Trophoblast cell (in vitro differentiated cells and primary cell): Measurements from ENCODE around the gene CACNG7.

Experiments
- DNase-seq, 2 donors: peaks; one replicate each; pipeline ENCODE4 v3.0.0-alpha.2; 2016
- H2AFZ ChIP-seq: 2 replicates; pipeline ENCODE4 v1.6.1; 2013; ENCODE audit warnings: low read length, moderate library complexity, mild to moderate bottlenecking; ENCODE audit not compliant: insufficient read depth, poor library complexity
- H2AK5ac ChIP-seq: 2 replicates; pipeline ENCODE4 v1.6.1; 2013; ENCODE audit warnings: mild to moderate bottlenecking, low read length
- H2BK120ac ChIP-seq: 2 replicates; pipeline ENCODE4 v1.6.1; 2013; ENCODE audit warnings: low read length, mild to moderate bottlenecking, moderate library complexity; ENCODE audit not compliant: insufficient read depth, poor library complexity
- H2BK12ac ChIP-seq: 2 replicates; pipeline ENCODE4 v1.6.1; 2013; ENCODE audit warnings: mild to moderate bottlenecking, low read length, moderate library complexity
- H2BK5ac ChIP-seq: 2 replicates; pipeline ENCODE4 v1.6.1; 2013; ENCODE audit warnings: low read length, low read depth, moderate library complexity, mild to moderate bottlenecking; ENCODE audit not compliant: poor library complexity
- H3K14ac ChIP-seq: 2 replicates; pipeline ENCODE4 v1.6.1; 2013; ENCODE audit warnings: mild to moderate bottlenecking, low read length
- H3K18ac ChIP-seq: 2 replicates; pipeline ENCODE4 v1.6.1; 2013; ENCODE audit warnings: mild to moderate bottlenecking, low read length
- H3K23ac ChIP-seq: 2 replicates; pipeline ENCODE4 v1.6.1; 2013; ENCODE audit warnings: low read length
- H3K27ac ChIP-seq: 2 replicates; pipeline ENCODE4 v1.5.1; 2013; ENCODE audit warnings: low read depth, mild to moderate bottlenecking, inconsistent platforms, low read length, moderate library complexity
- H3K27me3 ChIP-seq: 2 replicates; pipeline ENCODE4 v1.6.1; 2013; ENCODE audit warnings: inconsistent platforms, mild to moderate bottlenecking, low read length, moderate library complexity; ENCODE audit not compliant: insufficient read depth
- H3K36me3 ChIP-seq, 2 experiments: 1 replicate in 1 of 2; 2 replicates in 1 of 2; pipeline ENCODE4 v1.6.1; 2013; ENCODE audit warnings: low read length in 2 of 2, mild to moderate bottlenecking in 2 of 2, moderate library complexity in 1 of 2; ENCODE audit not compliant: insufficient read depth in 2 of 2, control insufficient read depth in 1 of 2
- H3K4ac ChIP-seq: 2 replicates; pipeline ENCODE4 v1.6.1; 2013; ENCODE audit warnings: low read depth, mild to moderate bottlenecking, low read length, moderate library complexity
- H3K4me1 ChIP-seq, 2 experiments: 1 replicate in 1 of 2; 2 replicates in 1 of 2; pipeline ENCODE4 v1.6.1; 2013; ENCODE audit warnings: low read length in 2 of 2, mild to moderate bottlenecking in 2 of 2, moderate library complexity in 1 of 2; ENCODE audit not compliant: insufficient read depth in 2 of 2, control insufficient read depth in 1 of 2
- H3K4me2 ChIP-seq: 2 replicates; pipeline ENCODE4 v1.6.1; 2013; ENCODE audit warnings: inconsistent platforms, mild to moderate bottlenecking, low read length, moderate library complexity
- H3K4me3 ChIP-seq: 2 replicates; pipeline ENCODE4 v1.5.1; 2013; ENCODE audit warnings: mild to moderate bottlenecking, low read depth, low read length, inconsistent platforms
- H3K79me1 ChIP-seq: one replicate; pipeline ENCODE4 v1.6.1; 2013; ENCODE audit warnings: low read length
- H3K79me2 ChIP-seq: 2 replicates; pipeline ENCODE4 v1.6.1; 2013; ENCODE audit warnings: low read length, mild to moderate bottlenecking; ENCODE audit not compliant: control insufficient read depth, insufficient read depth, poor library complexity
- H3K9ac ChIP-seq: 2 replicates; pipeline ENCODE4 v1.6.1; 2013; ENCODE audit warnings: mild to moderate bottlenecking, low read length
- H3K9me3 ChIP-seq: 2 replicates; pipeline ENCODE4 v1.6.1; 2013; ENCODE audit warnings: low read depth, mild to moderate bottlenecking, control low read depth, inconsistent platforms, low read length; ENCODE audit not compliant: insufficient read depth
- H4K12ac ChIP-seq: 2 replicates; pipeline ENCODE4 v1.6.1; 2013; ENCODE audit warnings: low read depth, mild to moderate bottlenecking, low read length, moderate library complexity
- H4K8ac ChIP-seq: 2 replicates; pipeline ENCODE4 v1.6.1; 2013; ENCODE audit warnings: low read depth, mild to moderate bottlenecking, low read length, moderate library complexity
- H4K91ac ChIP-seq: one replicate; pipeline ENCODE4 v1.6.1; 2013; ENCODE audit warnings: low read depth, mild to moderate bottlenecking, low read length, moderate library complexity
- WGBS: extraction: QIAGEN DNeasy Blood & Tissue Kit; methylation state at CpG from one replicate; pipeline ENCODE4 v1.1.7; 2013; ENCODE audit warnings: missing lambda C conversion rate; ENCODE audit not compliant: insufficient read length, insufficient coverage; ENCODE audit errors: extremely low coverage; 5-methylcytosine and 5-hydroxymethylcytosine counted together

Gene CACNG7

GRCh38 chr19:53977991-53978731 lies 69.1 kb downstream of the CACNG7 start:
- Histone ChIP-seq H2BK12ac (no peak overlapping the region), H3K4ac (no peak overlapping the region), H2BK5ac (no peak overlapping the region), H3K18ac (no peak overlapping the region), H3K27ac (no peak overlapping the region), H3K23ac (no peak overlapping the region), H2BK120ac (no peak overlapping the region), H4K12ac (no peak overlapping the region), H3K79me1 (peaks cover 3% of the 10 kb centered on the region), H3K14ac (no peak overlapping the region), H4K8ac (peak overlapping the region; percentile 66), H2AFZ (peak overlapping the region; percentile 96), H3K79me2 (no peaks in the 10 kb centered on the region), H4K91ac (no peak overlapping the region), H3K9ac (no peak overlapping the region), H3K27me3 (peaks cover 22% of the 10 kb centered on the region), H3K4me2 (peak overlapping the region; percentile 70), H3K36me3 (no peaks in the 10 kb centered on the region), H3K4me3 (peak overlapping the region; percentile 64), H2AK5ac (no peak overlapping the region), H3K4me1 (peaks cover 9 to 12% of the 10 kb centered on the region in 2 experiments), H3K9me3 (peaks cover 15% of the 10 kb centered on the region)
- peak in 1 of 2 donors; percentile 23 for DNase-seq
- WGBS = no CpG with 5 or more reads among the region's 54 CpGs

- Histone ChIP-seq H3K4me3 (no peak overlapping the region), H2AK5ac (no peak overlapping the region), H3K4me1 (peaks cover 9 to 12% of the 10 kb centered on the region in 2 experiments), H2BK120ac (no peak overlapping the region), H3K79me2 (no peaks in the 10 kb centered on the region), H2BK12ac (no peak overlapping the region), H2AFZ (no peak overlapping the region), H3K36me3 (no peaks in the 10 kb centered on the region), H3K18ac (no peak overlapping the region), H3K4ac (no peak overlapping the region), H3K27ac (no peak overlapping the region), H2BK5ac (no peak overlapping the region), H4K91ac (no peak overlapping the region), H3K9me3 (peaks cover 17% of the 10 kb centered on the region), H4K8ac (no peak overlapping the region), H3K4me2 (peak overlapping the region; percentile 66), H3K23ac (no peak overlapping the region), H4K12ac (no peak overlapping the region), H3K9ac (no peak overlapping the region), H3K79me1 (peaks cover 3% of the 10 kb centered on the region), H3K27me3 (peaks cover 27% of the 10 kb centered on the region), H3K14ac (no peak overlapping the region)
- no peak for DNase-seq
- no CpG with 5 or more reads among the region's 19 CpGs for WGBS
Measured at GRCh38 chr19:53978975-53979801, 70.1 kb downstream of the CACNG7 start.

- no peak overlapping the region for H3K9ac ChIP-seq
- H2BK5ac ChIP-seq = no peak overlapping the region
- no peak overlapping the region for H2AFZ ChIP-seq
- H3K18ac ChIP-seq = no peak overlapping the region
- H3K36me3 ChIP-seq = no peaks in the 10 kb centered on the region
- no peak overlapping the region for H3K14ac ChIP-seq
- no peak overlapping the region for H3K4me3 ChIP-seq
- H3K4me2 ChIP-seq = peak overlapping the region; percentile 66
- H3K79me2 ChIP-seq = no peaks in the 10 kb centered on the region
- H4K8ac ChIP-seq = no peak overlapping the region
- H3K27me3 ChIP-seq = peaks cover 27% of the 10 kb centered on the region
- no peak overlapping the region for H3K23ac ChIP-seq
- no CpG with 5 or more reads among the region's 20 CpGs for WGBS
- H3K4ac ChIP-seq = no peak overlapping the region
- no peak overlapping the region for H4K12ac ChIP-seq
- H3K4me1 ChIP-seq = peaks cover 9 to 12% of the 10 kb centered on the region in 2 experiments
- no peak overlapping the region for H2BK120ac ChIP-seq
- no peak overlapping the region for H2BK12ac ChIP-seq
- H2AK5ac ChIP-seq = no peak overlapping the region
- H4K91ac ChIP-seq = no peak overlapping the region
- DNase-seq = no peak
- H3K9me3 ChIP-seq = peaks cover 17% of the 10 kb centered on the region
- H3K27ac ChIP-seq = no peak overlapping the region
- H3K79me1 ChIP-seq = peaks cover 3% of the 10 kb centered on the region
Measured at GRCh38 chr19:53980539-53981375, 71.7 kb downstream of the CACNG7 start.

GRCh38 chr19:53981376-53981951 lies 72.4 kb downstream of the CACNG7 start:
- no peak overlapping the region for H3K4me3 ChIP-seq
- H3K79me2 ChIP-seq = no peaks in the 10 kb centered on the region
- no peak overlapping the region for H3K14ac ChIP-seq
- H3K36me3 ChIP-seq = no peaks in the 10 kb centered on the region
- H2BK120ac ChIP-seq = no peak overlapping the region
- H3K27me3 ChIP-seq = peaks cover 27% of the 10 kb centered on the region
- no peak overlapping the region for H3K23ac ChIP-seq
- H2BK5ac ChIP-seq = no peak overlapping the region
- no peak overlapping the region for H3K4me2 ChIP-seq
- no peak overlapping the region for H3K9ac ChIP-seq
- no peak for DNase-seq
- no peak overlapping the region for H4K91ac ChIP-seq
- H3K4ac ChIP-seq = no peak overlapping the region
- H2AK5ac ChIP-seq = no peak overlapping the region
- H3K18ac ChIP-seq = no peak overlapping the region
- H3K4me1 ChIP-seq = peaks cover 9 to 12% of the 10 kb centered on the region in 2 experiments
- peaks cover 3% of the 10 kb centered on the region for H3K79me1 ChIP-seq
- no peak overlapping the region for H2AFZ ChIP-seq
- no peak overlapping the region for H2BK12ac ChIP-seq
- H4K12ac ChIP-seq = no peak overlapping the region
- peaks cover 17% of the 10 kb centered on the region for H3K9me3 ChIP-seq
- WGBS = no CpG with 5 or more reads among the region's 13 CpGs
- H3K27ac ChIP-seq = no peak overlapping the region
- no peak overlapping the region for H4K8ac ChIP-seq
